Psoas muscle (tissue), 8 donors: Measurements from ENCODE around the gene PCED1B. TPM values are rescaled to one million over a fixed set of nuclear protein-coding genes. Genes with fewer than 3 reads are reported as not detected.

Experiments
- ATAC-seq, 4 donors: fragments of 200-7000 bp; cut with Tn5 transposase; one replicate each; pipeline ENCODE4 v1.9.1; 2020; ENCODE audit warnings: moderate library complexity in 3 of 4, mild to moderate bottlenecking in 2 of 4
- DNase-seq, 2 donors: peaks; one replicate each; pipeline ENCODE4 v3.0.0-alpha.2; 2020
- H3K27ac ChIP-seq: fragments of 200-600 bp; one replicate; pipeline ENCODE4 v1.8.0; 2022
- H3K27me3 ChIP-seq, 3 donors: fragments of 200-600 bp in 1 of 3; one replicate each; pipeline versions ENCODE4 v1.6.1 to v1.8.0; 2013 to 2022; ENCODE audit warnings: low read length in 2 of 3, mild to moderate bottlenecking in 2 of 3, moderate library complexity in 1 of 3; ENCODE audit not compliant: insufficient read depth in 3 of 3
- H3K36me3 ChIP-seq, 2 donors: fragments of 200-600 bp in 1 of 2; one replicate each; pipeline versions ENCODE4 v1.6.1 to v1.8.0; 2013 to 2022; ENCODE audit warnings: low read depth in 1 of 2, mild to moderate bottlenecking in 1 of 2, moderate library complexity in 1 of 2; ENCODE audit not compliant: insufficient read depth in 1 of 2
- H3K4me1 ChIP-seq: fragments of 200-600 bp; one replicate; pipeline ENCODE4 v1.8.0; 2022
- H3K4me3 ChIP-seq: fragments of 200-600 bp; one replicate; pipeline ENCODE4 v1.8.0; 2022; ENCODE audit warnings: mild to moderate bottlenecking
- H3K9me3 ChIP-seq: fragments of 200-600 bp; one replicate; pipeline ENCODE4 v1.8.0; 2022
- WGBS, 3 donors: extraction: QIAGEN DNeasy Blood & Tissue Kit; methylation state at CpG; one replicate each; pipeline versions ENCODE4 v1.1.6 to v1.1.7; 2013; 5-methylcytosine and 5-hydroxymethylcytosine counted together
- intact Hi-C, 2 donors: fragments of 100-400 bp; cut with DNase I; formaldehyde crosslinking; loops; one replicate each; pipeline versions ENCODE4 v1.11.0 to v1.14.2; 2022
- long read RNA-seq, 2 donors: library from polyadenylated mRNA; unstranded; transcript quantifications; one replicate each; pipeline ENCODE4 v2.0.0, GENCODE V29; 2021
- polyA plus RNA-seq, 3 donors: library from polyadenylated mRNA; stranded (reverse); fragments of 200-250 nt; gene quantifications; one replicate each; pipeline ENCODE4 v1.2.3, GENCODE V29; 2013
- total RNA-seq, 4 donors: library from RNA; stranded (reverse); fragmentation: NEBNext Ultra II Directional in 2 of 4; extraction: Animal tissue kit (Norgen Biotek cat#: 25700) in 2 of 4; gene quantifications; one replicate each; pipeline versions ENCODE4 v1.2.1 to v1.2.4, GENCODE V29; 2021 to 2023
- TF ChIP-seq, protein P1 (sequence below): fragments of 200-600 bp; IDR thresholded peaks from one replicate; pipeline ENCODE4 v1.8.0; 2022; ENCODE audit warnings: antibody characterized with exemption
- donor health status: healthy with polysubstance abuse.
- donor health status: DM: no; HTN: no; CAD: no; lungs with moderate emphysema.
- donor health status: Bipolar disorder and iron deficiency.
- donor health status: healthy.
- donor health status: DM: yes; HTN: yes; CAD: no.
- donor health status: DM: no; HTN: no; CAD: no.
- donor health status: DM: no; HTN: no; CAD: no.
- donor health status: DM: yes; HTN: yes; CAD: no.

PCED1B gene, protein sequence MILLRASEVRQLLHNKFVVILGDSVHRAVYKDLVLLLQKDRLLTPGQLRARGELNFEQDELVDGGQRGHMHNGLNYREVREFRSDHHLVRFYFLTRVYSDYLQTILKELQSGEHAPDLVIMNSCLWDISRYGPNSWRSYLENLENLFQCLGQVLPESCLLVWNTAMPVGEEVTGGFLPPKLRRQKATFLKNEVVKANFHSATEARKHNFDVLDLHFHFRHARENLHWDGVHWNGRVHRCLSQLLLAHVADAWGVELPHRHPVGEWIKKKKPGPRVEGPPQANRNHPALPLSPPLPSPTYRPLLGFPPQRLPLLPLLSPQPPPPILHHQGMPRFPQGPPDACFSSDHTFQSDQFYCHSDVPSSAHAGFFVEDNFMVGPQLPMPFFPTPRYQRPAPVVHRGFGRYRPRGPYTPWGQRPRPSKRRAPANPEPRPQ
- total RNA-seq (1 to 10 TPM in 1 of 4 donors, under 1 TPM in 3; 0.19 to 1.2 (median 0.69) TPM), polyA plus RNA-seq (under 1 TPM; 0.18 to 0.38 (median 0.26) TPM)
- long read RNA-seq, donor 1, result 0 reads
- long read RNA-seq, donor 2, result 0 reads

DNA sequence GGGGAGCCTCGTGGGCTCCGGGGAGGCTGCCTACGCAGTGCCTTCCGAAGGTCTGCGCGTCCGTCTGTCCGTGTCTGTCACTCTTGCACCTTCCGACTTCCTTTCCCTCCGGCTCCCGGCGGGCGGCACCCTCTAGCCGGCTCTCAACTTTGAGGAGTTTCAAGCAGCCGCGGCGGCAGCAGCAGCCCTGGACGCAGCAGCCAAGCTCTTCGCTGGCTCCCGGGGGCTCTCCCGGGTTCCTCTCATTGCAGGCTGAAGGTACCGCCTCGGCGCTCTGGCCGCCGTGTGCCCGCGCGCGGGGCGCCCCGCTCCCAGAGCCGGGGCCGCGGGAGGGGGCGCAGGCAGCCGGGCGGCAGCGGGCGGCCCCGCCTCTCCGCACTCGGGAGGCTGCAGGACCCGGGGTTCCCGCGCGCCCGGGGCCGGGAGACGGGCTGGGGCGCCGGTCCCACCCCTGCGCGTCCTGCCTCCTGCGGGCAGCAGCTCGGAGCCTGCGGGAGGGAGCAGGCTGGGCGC lies at the start of gene PCED1B, which contains the start of gene AMIGO2:
TSS of gene PCED1B (plus strand) at position 154 of the 513 bp plus-strand sequence. CDS start 155,443 bp downstream, outside the sequence.
TSS of gene AMIGO2 (minus strand) at position 492 of the 513 bp plus-strand sequence. CDS start 957 bp downstream, outside the sequence.
- Histone ChIP-seq H3K9me3 (no peaks in the 10 kb centered on the region), H3K4me3 (peak within 1 kb of the TSS; percentile 71), H3K4me1 (peaks cover 13% of the 10 kb centered on the region), H3K27ac (peak within 1 kb of the TSS; percentile 63), H3K36me3 (no peaks in the 10 kb centered on the region), H3K27me3 (peaks cover 2 to 33% (median 3%) of the 10 kb centered on the region in 3 donors)
- intact Hi-C loops, result loop anchor here in 1 of 2 donors (10.0 kb wide), 1 partner anchor 315 kb away; no protein-coding TSS in a partner anchor
- ATAC-seq (peak; percentile 56 to 74 (median 66)), DNase-seq (peak; percentile 70 to 86)
- TF ChIP-seq, protein P1, sequence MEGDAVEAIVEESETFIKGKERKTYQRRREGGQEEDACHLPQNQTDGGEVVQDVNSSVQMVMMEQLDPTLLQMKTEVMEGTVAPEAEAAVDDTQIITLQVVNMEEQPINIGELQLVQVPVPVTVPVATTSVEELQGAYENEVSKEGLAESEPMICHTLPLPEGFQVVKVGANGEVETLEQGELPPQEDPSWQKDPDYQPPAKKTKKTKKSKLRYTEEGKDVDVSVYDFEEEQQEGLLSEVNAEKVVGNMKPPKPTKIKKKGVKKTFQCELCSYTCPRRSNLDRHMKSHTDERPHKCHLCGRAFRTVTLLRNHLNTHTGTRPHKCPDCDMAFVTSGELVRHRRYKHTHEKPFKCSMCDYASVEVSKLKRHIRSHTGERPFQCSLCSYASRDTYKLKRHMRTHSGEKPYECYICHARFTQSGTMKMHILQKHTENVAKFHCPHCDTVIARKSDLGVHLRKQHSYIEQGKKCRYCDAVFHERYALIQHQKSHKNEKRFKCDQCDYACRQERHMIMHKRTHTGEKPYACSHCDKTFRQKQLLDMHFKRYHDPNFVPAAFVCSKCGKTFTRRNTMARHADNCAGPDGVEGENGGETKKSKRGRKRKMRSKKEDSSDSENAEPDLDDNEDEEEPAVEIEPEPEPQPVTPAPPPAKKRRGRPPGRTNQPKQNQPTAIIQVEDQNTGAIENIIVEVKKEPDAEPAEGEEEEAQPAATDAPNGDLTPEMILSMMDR, result peak; percentile 16
- 0% methylated on average over 28 to 58 of the region's 58 CpGs for WGBS, 3 donors

DNA sequence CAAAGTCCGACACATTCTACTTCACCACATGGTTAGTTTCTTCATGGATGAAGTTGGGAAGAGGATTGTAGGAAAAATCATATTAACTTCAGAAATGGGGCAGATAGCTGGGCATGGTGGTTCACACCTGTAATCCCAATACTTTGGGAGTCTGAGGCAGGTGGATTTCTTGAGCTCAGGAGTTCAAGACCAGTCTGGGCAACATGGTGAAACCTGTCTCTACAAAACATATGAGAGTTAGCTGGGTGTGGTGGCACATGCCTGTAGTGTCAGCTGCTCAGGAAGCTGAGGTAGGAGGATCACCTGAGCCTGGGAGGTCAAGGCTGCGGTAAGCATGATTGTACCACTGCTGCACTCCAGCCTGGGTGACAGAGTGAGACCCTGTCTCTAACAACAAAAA lies 49.5 kb upstream of the PCED1B start:
- intact Hi-C loops, result loop anchor here (5.0 to 10.0 kb wide), 5 partner anchors 367 to 695 kb away; no protein-coding TSS in a partner anchor
- H3K36me3 ChIP-seq, result no peaks in the 10 kb centered on the region
- no peak overlapping the region for H3K4me3 ChIP-seq
- TF ChIP-seq, protein P1, result no peak
- 88 to 99% (median 91%) methylated on average over 2 of the region's 2 CpGs for whole genome bisulfite sequencing, 3 donors
- ATAC-seq (no peak), DNase-seq (no peak)
- H3K9me3 ChIP-seq, result no peaks in the 10 kb centered on the region
- no peak overlapping the region for H3K27ac ChIP-seq
- no peaks in the 10 kb centered on the region for H3K27me3 ChIP-seq
- peaks cover 2% of the 10 kb centered on the region for H3K4me1 ChIP-seq

DNA sequence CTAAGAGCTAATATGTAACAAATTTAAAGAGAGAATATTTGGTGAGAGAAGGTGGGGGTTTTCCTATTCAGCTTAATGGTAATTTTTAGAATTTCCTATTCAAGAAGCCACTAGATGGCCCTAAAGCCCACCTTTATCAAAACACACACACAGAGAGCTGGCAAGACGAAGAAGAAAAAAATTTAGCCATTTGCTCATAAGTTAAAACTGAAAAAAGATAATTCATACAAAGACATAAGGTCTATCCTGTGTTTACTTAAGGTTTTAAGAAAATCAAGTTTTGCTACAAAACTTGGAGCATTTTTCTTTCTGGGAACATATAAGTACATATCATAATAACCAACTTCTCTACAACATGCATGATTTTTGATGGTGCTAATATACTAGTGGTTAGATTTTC lies 46.8 kb upstream of the PCED1B start:
- intact Hi-C loops, result loop anchor here (5.0 to 10.0 kb wide), 4 partner anchors 365 to 652 kb away; no protein-coding TSS in a partner anchor
- Histone ChIP-seq H3K36me3 (no peaks in the 10 kb centered on the region), H3K27me3 (no peaks in the 10 kb centered on the region), H3K9me3 (no peaks in the 10 kb centered on the region), H3K4me3 (no peak overlapping the region), H3K4me1 (peaks cover 2% of the 10 kb centered on the region), H3K27ac (no peak overlapping the region)
- DNase-seq (no peak), ATAC-seq (peak in 3 of 4 donors; percentile 57 to 86 (median 59))
- WGBS, 3 donors, result 29 to 32% (median 31%) methylated on average over 1 of the region's 1 CpG
- TF ChIP-seq, protein P1, result peak; percentile 47

DNA sequence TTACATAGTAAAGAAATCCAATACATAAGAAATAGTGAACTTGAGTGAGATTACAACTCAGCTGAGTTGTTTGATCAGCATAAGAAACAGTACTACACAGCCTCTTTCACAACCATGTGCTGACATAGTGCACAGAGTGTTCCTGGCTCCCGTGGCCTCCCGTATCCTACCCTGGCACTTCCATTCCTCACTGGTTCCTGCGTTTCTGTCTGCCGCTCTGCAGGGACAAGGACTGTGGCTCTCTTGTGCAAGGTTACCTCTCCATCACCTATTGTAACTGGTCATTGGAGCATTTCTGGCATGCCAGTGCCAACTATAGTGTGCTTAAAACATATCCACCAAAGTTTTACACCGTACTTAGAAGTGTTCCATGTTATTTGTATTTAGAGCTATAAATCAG lies 46.3 kb upstream of the PCED1B start:
- intact Hi-C loops, result loop anchor here (5.0 to 10.0 kb wide), 4 partner anchors 364 to 652 kb away; no protein-coding TSS in a partner anchor
- H3K4me1 ChIP-seq, result peaks cover 2% of the 10 kb centered on the region
- WGBS, 3 donors, result 25 to 42% (median 30%) methylated on average over 5 of the region's 5 CpGs
- DNase-seq, result peak; percentile 26 to 61
- no peaks in the 10 kb centered on the region for H3K36me3 ChIP-seq
- H3K27me3 ChIP-seq, result no peaks in the 10 kb centered on the region
- ATAC-seq, result peak; percentile 42 to 95 (median 84)
- TF ChIP-seq, protein P1, result no peak
- H3K27ac ChIP-seq, result no peak overlapping the region
- no peaks in the 10 kb centered on the region for H3K9me3 ChIP-seq
- H3K4me3 ChIP-seq, result no peak overlapping the region
